K562 (cell line): ENCODE results near the gene PELI3. TPM values are rescaled to one million over a fixed set of nuclear protein-coding genes. Genes with fewer than 3 reads are reported as not detected.

Experiments
- ATAC-seq: fragments of 200-7000 bp; cut with Tn5 transposase; 3 replicates; pipeline ENCODE4 v1.9.1; 2020; ENCODE audit warnings: moderate library complexity
- BruUV-seq: library from RNA; stranded (reverse); fragments of 400-500 nt; replicated peaks from 2 replicates; lab custom pipeline; 2021; lab: Mats Ljungman, UMichigan
- CTCF ChIA-PET: fragments of 300-600 bp; formaldehyde crosslinking; extraction: SDS; loops from one replicate; lab custom pipeline; 2021; ENCODE audit warnings: low intra/inter-chr PET ratio; lab: Yijun Ruan, JAX
- POLR2A ChIA-PET: fragments of 300-600, 350-650 bp; sonication (Branson Sonifier 250); formaldehyde crosslinking; extraction: SDS; loops from one replicate; lab custom pipeline; 2021; ENCODE audit warnings: antibody characterized with exemption, inconsistent platforms; lab: Yijun Ruan, JAX
- DNase-seq, 4 experiments: peaks; one replicate each; pipeline versions ENCODE4 v3.0.0 to v3.0.0-alpha.2; 2011 to 2018; ENCODE audit warnings: low spot score in 3 of 4, mixed read lengths in 3 of 4; ENCODE audit errors: extremely low read depth in 1 of 4
- FAIRE-seq: peaks from 2 replicates; lab custom pipeline; 2011; peaks lifted over from hg19 to GRCh38; lab: Jason Lieb, UNC
- H2AFZ ChIP-seq: 2 replicates; pipeline ENCODE4 v1.6.0; 2011; ENCODE audit warnings: low read depth, low read length, control low read depth, inconsistent platforms
- H3K27ac ChIP-seq: fragments of 200-600 bp; 3 replicates; pipeline ENCODE4 v1.8.0; 2011; ENCODE audit warnings: low read depth, mild to moderate bottlenecking, control low read depth, inconsistent platforms, low read length, moderate library complexity, mixed read lengths; ENCODE audit errors: extremely low read depth
- H3K27me3 ChIP-seq, 2 experiments: fragments of 300-600 bp in 1 of 2; 2 replicates in 1 of 2; 3 replicates in 1 of 2; pipeline versions ENCODE4 v1.6.0 to v1.8.0; 2011; ENCODE audit warnings: inconsistent platforms in 2 of 2, low read length in 2 of 2, mild to moderate bottlenecking in 1 of 2, mixed read lengths in 1 of 2, moderate library complexity in 1 of 2; ENCODE audit not compliant: control insufficient read depth in 2 of 2, insufficient read depth in 2 of 2
- H3K36me3 ChIP-seq: fragments of 300-600 bp; 3 replicates; pipeline ENCODE4 v1.8.0; 2011; ENCODE audit warnings: mild to moderate bottlenecking, low read length, inconsistent platforms; ENCODE audit not compliant: control insufficient read depth, insufficient read depth
- H3K4me1 ChIP-seq, 2 experiments: fragments of 200-600 bp in 1 of 2; replicated peaks in 1 of 2; 2 replicates in 1 of 2; 3 replicates in 1 of 2; pipeline versions ENCODE4 v1.5.1 to v1.8.0; 2011; ENCODE audit warnings: inconsistent platforms in 2 of 2, low read length in 2 of 2, mild to moderate bottlenecking in 1 of 2, mixed read lengths in 1 of 2, moderate library complexity in 1 of 2; ENCODE audit not compliant: control insufficient read depth in 2 of 2, insufficient read depth in 2 of 2
- H3K4me2 ChIP-seq: 2 replicates; pipeline ENCODE4 v1.6.1; 2011; ENCODE audit warnings: low read length, control low read depth, inconsistent platforms, mixed read lengths; ENCODE audit not compliant: insufficient read depth
- H3K4me3 ChIP-seq: fragments of 200-600 bp; sonication (generic), shearing (Covaris generic); 2 replicates; pipeline ENCODE4 v1.5.1; 2016; ENCODE audit warnings: control low read depth, inconsistent platforms
- H3K79me2 ChIP-seq: fragments of 200-600 bp; 3 replicates; pipeline ENCODE4 v1.8.0; 2011; ENCODE audit warnings: low read length, inconsistent platforms; ENCODE audit not compliant: control insufficient read depth, insufficient read depth
- H3K9ac ChIP-seq, 2 experiments: 2 replicates each; pipeline versions ENCODE4 v1.6.0 to v1.6.1; 2011; ENCODE audit warnings: low read depth in 2 of 2, low read length in 2 of 2, control low read depth in 1 of 2, inconsistent platforms in 1 of 2, mild to moderate bottlenecking in 1 of 2, mixed read lengths in 1 of 2; ENCODE audit not compliant: insufficient read depth in 1 of 2
- H3K9me1 ChIP-seq: one replicate; pipeline ENCODE4 v1.6.0; 2011; ENCODE audit warnings: inconsistent platforms, mild to moderate bottlenecking, low read length, moderate library complexity; ENCODE audit not compliant: control insufficient read depth, insufficient read depth
- H3K9me3 ChIP-seq: replicated peaks from 2 replicates; pipeline ENCODE4 v1.5.1; 2011; ENCODE audit warnings: low read depth, low read length, inconsistent platforms; ENCODE audit not compliant: control insufficient read depth, insufficient read depth
- H4K20me1 ChIP-seq: replicated peaks from 2 replicates; pipeline ENCODE4 v1.6.1; 2011; ENCODE audit warnings: low read length, inconsistent platforms, mixed read lengths; ENCODE audit not compliant: control insufficient read depth, insufficient read depth
- HMG20A ChIP-seq: fragments of 450-650 bp; formaldehyde crosslinking; conservative IDR thresholded peaks from 2 replicates; pipeline ENCODE4 v1.4.0; 2020; ENCODE audit warnings: mild to moderate bottlenecking, mixed read lengths
- LCOR ChIP-seq: sonication (generic); formaldehyde crosslinking; IDR thresholded peaks from 2 replicates; pipeline ENCODE4 v1.8.0; 2022; ENCODE audit warnings: mild to moderate bottlenecking, missing genetic modification reagents
- MAX ChIP-seq: sonication (generic); formaldehyde crosslinking; IDR thresholded peaks from 2 replicates; pipeline ENCODE4 v1.9.0; 2022; ENCODE audit warnings: mild to moderate bottlenecking, missing genetic modification reagents
- NCOA1 ChIP-seq: fragments of 450-650 bp; IDR thresholded peaks from 2 replicates; pipeline ENCODE4 v1.6.1; 2016; ENCODE audit warnings: low read depth
- PRPF4 ChIP-seq: fragments of 200-400 bp; formaldehyde crosslinking; IDR thresholded peaks from one replicate; pipeline ENCODE4 v1.6.1; 2017; ENCODE audit warnings: low read length, low read depth, mild to moderate bottlenecking; ENCODE audit not compliant: insufficient read depth, poor library complexity, severe bottlenecking
- RBM14 ChIP-seq: fragments of 200-400 bp; formaldehyde crosslinking; IDR thresholded peaks from 2 replicates; pipeline ENCODE4 v1.6.1; 2018; ENCODE audit warnings: low read depth, mild to moderate bottlenecking, low read length, moderate library complexity, borderline replicate concordance; ENCODE audit not compliant: insufficient read depth
- SOX6 ChIP-seq: fragments of 450-650 bp; IDR thresholded peaks from 2 replicates; pipeline ENCODE4 v1.6.1; 2014; ENCODE audit warnings: mild to moderate bottlenecking
- THRA ChIP-seq: fragments of 450-650 bp; IDR thresholded peaks from 2 replicates; pipeline ENCODE4 v1.6.1; 2017; ENCODE audit warnings: mild to moderate bottlenecking, moderate library complexity
- ZNF134 ChIP-seq: fragments of 250-450 bp; sonication (Bioruptor Pico); conservative IDR thresholded peaks from 2 replicates; pipeline ENCODE4 v1.4.0; 2020
- ZNF318 ChIP-seq, 2 experiments: fragments of 450-650 bp; IDR thresholded peaks; 2 replicates each; pipeline ENCODE4 v1.6.1; 2016; ENCODE audit warnings: mild to moderate bottlenecking in 2 of 2, borderline replicate concordance in 1 of 2, low read depth in 1 of 2, moderate library complexity in 1 of 2
- WGBS: fragments of 100-300 bp; shearing (Covaris generic); methylation state at CpG from one replicate; pipeline ENCODE4 v1.1.6; 2016; ENCODE audit warnings: low coverage, mixed read lengths; ENCODE audit not compliant: insufficient coverage; ENCODE audit errors: missing lambda C conversion rate; 5-methylcytosine and 5-hydroxymethylcytosine counted together
- in situ Hi-C: fragments of 300-500 bp; cut with MboI; formaldehyde crosslinking; loops from 4 replicates; pipeline ENCODE4 v1.15.0; 2018; ENCODE audit warnings: inconsistent platforms, mixed read lengths
- intact Hi-C: fragments of 100-400 bp; cut with micrococcal nuclease; formaldehyde crosslinking; loops from 2 replicates; pipeline ENCODE4 v1.14.2; 2022
- polyA plus RNA-seq, 8 experiments: library from polyadenylated mRNA; depleted of rRNA in 4 of 8; stranded (reverse) in 5 of 8; unstranded in 3 of 8; fragments of >200 nt; fragmentation: Nextera tagmentation in 2 of 8; fragmentation: Illumina TruSeq in 1 of 8; extraction: Ambion mirVana in 2 of 8; extraction: Trizol in 1 of 8; gene quantifications; 2 replicates each; pipeline versions ENCODE4 v1.2.1 to v1.2.3, GENCODE V29; 2011 to 2014; ENCODE audit warnings: inconsistent platforms in 1 of 8, missing spikeins in 1 of 8
- total RNA-seq, 7 experiments: library from RNA; depleted of rRNA in 6 of 7; stranded (reverse); fragments of >200 nt in 6 of 7; fragmentation: Illumina TruSeq in 2 of 7; extraction: Trizol in 2 of 7; gene quantifications; 2 replicates each; pipeline versions ENCODE4 v1.2.1 to v1.2.3, GENCODE V29; 2011 to 2021; ENCODE audit warnings: low replicate concordance in 1 of 7

Gene PELI3
- total and polyA plus RNA-seq, 9 of the 15 experiments (the other 6 are each of a cell fraction or from before 2014, with no cell fraction given), result 0.17 to 4.2 (median 1.9) TPM

- peaks cover 43% of the 10 kb centered on the region; the same call in 2 of the 3 replicates for H3K36me3 ChIP-seq
- in situ Hi-C loops, result no loop called here
- H3K4me1 ChIP-seq, result peaks cover 0 to 19% of the 10 kb centered on the region in 2 experiments; a peak in 2 of 5 replicates
- H3K9me3 ChIP-seq, result no peaks in the 10 kb centered on the region
- H3K79me2 ChIP-seq, result no peaks in the 10 kb centered on the region
- no peak for TF ChIP-seq ZNF134 (CRISPR knock-in tag)
- no peak for TF ChIP-seq PRPF4
- no peak for TF ChIP-seq NCOA1
- TF ChIP-seq SOX6, result no peak
- TF ChIP-seq MAX (CRISPR knock-in tag), result no peak
- TF ChIP-seq ZNF318 (IDR thresholded peaks at IDR 0.05; ENCODE audit: borderline replicate concordance in 1 of 2, low read depth in 1 of 2), result no peak
- no peak for TF ChIP-seq HMG20A (CRISPR knock-in tag)
- TF ChIP-seq THRA, result no peak
- no peak for TF ChIP-seq RBM14
- TF ChIP-seq LCOR (CRISPR knock-in tag), result no peak
- TF ChIP-seq, all 486 proteins: peak for 0
- POLR2A ChIA-PET, result interaction anchor here (0.7 kb wide), 1 partner anchor 39 kb away, joined by 3 read pairs; no protein-coding TSS in a partner anchor
- 0 out of 2 replicates have a peak, but pooled peaks cover 2% of the 10 kb centered on the region for H4K20me1 ChIP-seq
- FAIRE-seq, result no peak
- CTCF ChIA-PET, result interaction anchor here (0.5 kb wide), 1 partner anchor 184 kb away, joined by 3 read pairs; no protein-coding TSS in a partner anchor
- no peak overlapping the region for H3K27ac ChIP-seq
- peak overlapping the region in 1 of 2 experiments; percentile 28; a peak in 1 of 4 replicates for H3K9ac ChIP-seq
- H3K4me3 ChIP-seq, result no peak overlapping the region
- H3K4me2 ChIP-seq, result no peak overlapping the region
- BruUV-seq, result no TSS peak
- 91% methylated on average over 16 of the region's 16 CpGs for WGBS
- intact Hi-C loops, result no loop called here
- H2AFZ ChIP-seq, result no peak overlapping the region
- H3K27me3 ChIP-seq, result no peaks in the 10 kb centered on the region
- no peaks in the 10 kb centered on the region for H3K9me1 ChIP-seq
- no peak for ATAC-seq
- no peak for DNase-seq
These were observed 30.5 kb downstream of the PELI3 start for GRCh38 chr11:66497206-66497605.
